ENCODE measurements around the gene UBTD2. TPM values are rescaled to one million over a fixed set of nuclear protein-coding genes. Genes with fewer than 3 reads are reported as not detected.

Gene UBTD2
- total RNA-seq, 2 experiments from 2014 or later: 7.3 to 8.7 TPM

- H3K27me3 Mint-ChIP-seq: no peaks in the 10 kb centered on the region
- no peak for ATAC-seq
- no peak for DNase-seq
- peaks cover 43% of the 10 kb centered on the region for H3K36me3 Mint-ChIP-seq
- no peaks in the 10 kb centered on the region for H3K4me1 Mint-ChIP-seq
- H3K4me3 Mint-ChIP-seq: no peak overlapping the region
- CTCF ChIA-PET: no interaction called here
- no peak overlapping the region for H3K27ac Mint-ChIP-seq
- peaks cover 22% of the 10 kb centered on the region for H3K9me3 Mint-ChIP-seq (ENCODE audit: low read depth)
These were observed 28.1 kb downstream of the UBTD2 start for GRCh38 chr5:172255444-172255843.

DNA sequence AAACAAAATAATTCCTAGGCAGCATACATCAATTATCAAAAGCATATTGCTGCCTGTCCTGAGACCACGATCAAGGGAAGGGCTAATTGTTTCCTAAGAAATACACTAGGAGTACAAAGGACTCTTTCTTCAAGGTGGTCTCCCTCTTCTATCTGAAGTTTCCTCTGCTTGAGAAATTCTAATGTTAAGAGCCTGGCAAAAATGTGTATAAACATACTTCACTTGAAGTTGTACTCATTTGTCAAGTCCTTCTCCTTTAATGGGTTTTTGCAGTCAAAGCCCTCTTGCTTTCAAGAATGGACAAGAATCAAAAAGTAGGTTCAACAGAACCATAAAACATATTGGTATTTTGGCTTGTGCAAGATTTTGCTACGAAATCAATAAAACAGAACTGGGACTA is 31.1 kb downstream of the UBTD2 start:
- Mint-ChIP-seq H3K36me3 (peaks cover 36% of the 10 kb centered on the region), H3K9me3 (ENCODE audit: low read depth) (peaks cover 16% of the 10 kb centered on the region), H3K27me3 (no peaks in the 10 kb centered on the region), H3K4me1 (no peaks in the 10 kb centered on the region), H3K27ac (no peak overlapping the region), H3K4me3 (no peak overlapping the region)
- DNase-seq (no peak), ATAC-seq (no peak)
- CTCF ChIA-PET: no interaction called here

DNA sequence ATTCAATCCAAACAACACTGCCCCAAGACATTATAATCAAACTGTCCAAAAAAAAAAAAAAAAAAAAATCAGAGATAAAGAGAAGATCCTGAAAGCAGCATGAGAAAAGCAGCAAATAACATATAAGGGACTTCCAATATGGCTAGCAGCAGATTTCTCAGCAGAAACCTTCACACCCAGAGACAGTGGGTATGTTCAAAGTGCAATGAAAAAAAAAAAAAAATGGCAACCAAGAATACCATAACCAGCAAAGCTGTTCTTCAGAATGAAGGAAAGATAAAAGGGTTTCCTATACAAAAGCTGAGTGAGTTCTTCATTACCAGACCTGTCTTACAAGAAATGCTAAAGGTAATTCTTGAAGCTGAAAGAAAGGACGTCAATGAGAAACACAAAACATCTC is 32.1 kb downstream of the UBTD2 start:
- H3K27me3 Mint-ChIP-seq: no peaks in the 10 kb centered on the region
- no peaks in the 10 kb centered on the region for H3K4me1 Mint-ChIP-seq
- DNase-seq (no peak), ATAC-seq (no peak)
- CTCF ChIA-PET: no interaction called here
- peaks cover 11% of the 10 kb centered on the region for H3K9me3 Mint-ChIP-seq (ENCODE audit: low read depth)
- no peak overlapping the region for H3K27ac Mint-ChIP-seq
- H3K36me3 Mint-ChIP-seq: peaks cover 34% of the 10 kb centered on the region
- no peak overlapping the region for H3K4me3 Mint-ChIP-seq

DNA sequence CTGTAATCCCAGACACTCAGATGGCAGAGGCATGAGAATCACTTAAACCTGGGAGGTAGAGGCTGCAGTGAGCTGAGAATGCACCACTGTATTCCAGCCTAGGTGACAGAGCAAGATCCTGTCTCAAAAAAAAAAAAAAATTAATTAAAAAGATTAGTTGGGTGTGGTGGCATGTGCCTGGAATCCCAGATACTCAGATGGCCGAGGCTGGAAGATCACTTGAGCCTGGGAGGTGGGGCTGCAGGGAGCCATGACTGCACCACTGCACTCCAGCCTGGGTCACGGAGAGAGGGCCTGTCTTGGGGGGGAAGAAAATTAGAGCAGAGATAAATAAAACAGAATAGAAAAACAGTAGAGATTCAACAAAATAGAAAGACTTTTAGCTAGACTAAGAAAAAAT is 34.9 kb downstream of the UBTD2 start:
- no peak for DNase-seq
- Mint-ChIP-seq H3K27ac (no peak overlapping the region), H3K36me3 (peaks cover 26% of the 10 kb centered on the region), H3K9me3 (ENCODE audit: low read depth) (peaks cover 8% of the 10 kb centered on the region), H3K4me3 (no peak overlapping the region), H3K27me3 (no peaks in the 10 kb centered on the region), H3K4me1 (no peaks in the 10 kb centered on the region)
- CTCF ChIA-PET: interaction anchor here (0.7 kb wide), 1 partner anchor 23 kb away, joined by 3 read pairs; no protein-coding TSS in a partner anchor
- no peak for ATAC-seq

- Mint-ChIP-seq H3K36me3 (peaks cover 23% of the 10 kb centered on the region), H3K27me3 (no peaks in the 10 kb centered on the region), H3K4me3 (no peak overlapping the region), H3K9me3 (ENCODE audit: low read depth) (peaks cover 4% of the 10 kb centered on the region), H3K27ac (no peak overlapping the region), H3K4me1 (peaks cover 2% of the 10 kb centered on the region)
- CTCF ChIA-PET: no interaction called here
- DNase-seq (no peak), ATAC-seq (no peak)
These were observed 37.9 kb downstream of the UBTD2 start for GRCh38 chr5:172245703-172246125.

GRCh38 chr5:172245046-172245445 is 38.5 kb downstream of the UBTD2 start:
- ATAC-seq (no peak), DNase-seq (no peak)
- peaks cover 2% of the 10 kb centered on the region for H3K9me3 Mint-ChIP-seq (ENCODE audit: low read depth)
- H3K4me3 Mint-ChIP-seq: no peak overlapping the region
- H3K36me3 Mint-ChIP-seq: peaks cover 20% of the 10 kb centered on the region
- no peaks in the 10 kb centered on the region for H3K27me3 Mint-ChIP-seq
- H3K4me1 Mint-ChIP-seq: peaks cover 2% of the 10 kb centered on the region
- CTCF ChIA-PET: no interaction called here
- H3K27ac Mint-ChIP-seq: no peak overlapping the region

- H3K9me3 Mint-ChIP-seq (ENCODE audit: low read depth): peaks cover 2% of the 10 kb centered on the region
- no peak overlapping the region for H3K27ac Mint-ChIP-seq
- DNase-seq (no peak), ATAC-seq (no peak)
- no peak overlapping the region for H3K4me3 Mint-ChIP-seq
- H3K4me1 Mint-ChIP-seq: peaks cover 14% of the 10 kb centered on the region
- CTCF ChIA-PET: no interaction called here
- H3K36me3 Mint-ChIP-seq: peaks cover 20% of the 10 kb centered on the region
- H3K27me3 Mint-ChIP-seq: no peaks in the 10 kb centered on the region
These were observed 40.3 kb downstream of the UBTD2 start for GRCh38 chr5:172243302-172243701.

GRCh38 chr5:172238334-172238733 is 45.2 kb downstream of the UBTD2 start:
- H3K36me3 Mint-ChIP-seq: peaks cover 12% of the 10 kb centered on the region
- no peak overlapping the region for H3K4me3 Mint-ChIP-seq
- H3K27me3 Mint-ChIP-seq: no peaks in the 10 kb centered on the region
- ATAC-seq (no peak), DNase-seq (no peak)
- peaks cover 2% of the 10 kb centered on the region for H3K9me3 Mint-ChIP-seq (ENCODE audit: low read depth)
- peaks cover 44% of the 10 kb centered on the region for H3K4me1 Mint-ChIP-seq
- CTCF ChIA-PET: no interaction called here
- peak overlapping the region; percentile 50 for H3K27ac Mint-ChIP-seq

DNA sequence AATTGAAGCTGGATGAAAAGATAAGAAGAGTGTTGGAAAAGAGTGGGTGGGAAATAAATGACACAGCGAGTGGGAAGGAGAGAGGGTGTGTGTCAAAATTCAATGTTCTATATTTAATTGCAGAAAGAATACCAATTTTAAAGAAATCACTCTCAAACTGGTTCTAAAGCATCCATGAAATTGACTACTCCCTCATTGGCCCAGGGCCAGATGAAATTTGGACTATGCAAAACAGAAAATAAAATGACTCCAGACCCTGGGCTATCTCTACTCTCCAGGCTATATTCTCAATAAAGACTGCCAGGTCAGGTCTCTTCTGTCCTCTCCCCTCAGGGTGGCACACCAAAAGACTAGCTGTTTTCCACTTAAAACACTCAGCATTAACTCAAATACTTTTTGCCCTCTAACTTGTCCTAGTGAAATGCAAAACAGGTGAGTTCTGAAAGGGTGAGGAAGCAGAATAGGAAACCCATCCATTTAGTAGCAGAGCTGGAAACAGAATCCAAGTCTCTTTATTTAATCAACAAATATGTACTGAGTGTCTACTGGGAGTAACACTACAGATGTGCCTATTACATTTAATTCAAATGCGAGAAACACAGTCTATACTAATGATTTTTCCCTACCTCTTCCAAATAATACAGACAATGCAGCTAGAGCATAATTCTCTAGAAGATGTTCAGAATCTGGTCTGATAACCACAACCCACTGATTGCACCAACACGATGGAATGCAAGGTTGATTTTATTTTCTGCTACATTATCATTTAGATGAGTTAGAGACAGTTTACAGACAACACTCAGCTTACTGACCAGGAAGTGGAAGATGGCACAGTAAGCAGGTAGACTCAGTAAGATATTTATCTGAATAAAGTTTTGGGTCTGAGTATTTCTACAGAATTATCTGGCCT is 47.5 kb downstream of the UBTD2 start:
- Mint-ChIP-seq H3K9me3 (ENCODE audit: low read depth) (no peaks in the 10 kb centered on the region), H3K27me3 (no peaks in the 10 kb centered on the region), H3K36me3 (peaks cover 16% of the 10 kb centered on the region), H3K4me3 (no peak overlapping the region), H3K27ac (no peak overlapping the region), H3K4me1 (peaks cover 42% of the 10 kb centered on the region)
- CTCF ChIA-PET: interaction anchor here (1.2 kb wide), 1 partner anchor 103 kb away, joined by 3 read pairs; no protein-coding TSS in a partner anchor
- ATAC-seq (no peak), DNase-seq (no peak)

- no peak overlapping the region for H3K4me3 Mint-ChIP-seq
- no peak overlapping the region for H3K27ac Mint-ChIP-seq
- no peaks in the 10 kb centered on the region for H3K9me3 Mint-ChIP-seq (ENCODE audit: low read depth)
- H3K4me1 Mint-ChIP-seq: peaks cover 42% of the 10 kb centered on the region
- H3K27me3 Mint-ChIP-seq: no peaks in the 10 kb centered on the region
- ATAC-seq (no peak), DNase-seq (no peak)
- peaks cover 21% of the 10 kb centered on the region for H3K36me3 Mint-ChIP-seq
- CTCF ChIA-PET: no interaction called here
These were observed 48.3 kb downstream of the UBTD2 start for GRCh38 chr5:172235132-172235780.

DNA sequence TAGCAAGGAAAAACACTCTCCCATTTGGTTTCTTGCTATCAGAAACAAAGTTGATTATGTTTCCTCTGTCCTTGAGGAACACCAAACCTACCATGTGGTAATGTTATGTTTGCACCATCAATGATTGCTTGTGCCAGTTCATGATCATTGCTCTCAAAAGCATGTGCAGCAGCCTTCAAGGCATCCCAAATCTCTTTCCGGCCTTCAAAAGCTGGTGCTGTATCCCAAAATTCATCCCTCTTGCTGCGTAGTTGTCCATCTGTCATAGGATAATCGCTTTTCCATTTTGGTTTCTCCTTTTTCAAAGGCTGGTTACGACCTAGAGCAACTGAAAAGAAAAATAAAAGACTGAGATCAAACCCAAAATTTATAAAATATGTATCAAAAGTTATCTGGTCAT is 49.5 kb downstream of the UBTD2 start:
- Mint-ChIP-seq H3K36me3 (peaks cover 24% of the 10 kb centered on the region), H3K27me3 (no peaks in the 10 kb centered on the region), H3K27ac (no peak overlapping the region), H3K9me3 (ENCODE audit: low read depth) (no peaks in the 10 kb centered on the region), H3K4me3 (no peak overlapping the region), H3K4me1 (peaks cover 43% of the 10 kb centered on the region)
- DNase-seq (no peak), ATAC-seq (no peak)
- CTCF ChIA-PET: interaction anchor here (1.0 to 1.4 kb wide), 2 partner anchors 46 to 47 kb away, joined by 3 read pairs; partner anchors contain the start of gene STK10

- H3K27ac Mint-ChIP-seq: no peak overlapping the region
- no peaks in the 10 kb centered on the region for H3K9me3 Mint-ChIP-seq (ENCODE audit: low read depth)
- no peak overlapping the region for H3K4me3 Mint-ChIP-seq
- ATAC-seq (peak; percentile 23), DNase-seq (no peak)
- CTCF ChIA-PET: no interaction called here
- H3K4me1 Mint-ChIP-seq: peaks cover 16% of the 10 kb centered on the region
- H3K36me3 Mint-ChIP-seq: peaks cover 38% of the 10 kb centered on the region
- H3K27me3 Mint-ChIP-seq: no peaks in the 10 kb centered on the region
These were observed 53.7 kb downstream of the UBTD2 start for GRCh38 chr5:172229904-172230303.

GRCh38 chr5:172224996-172225395 is 58.6 kb downstream of the UBTD2 start:
- ATAC-seq: no peak
- Mint-ChIP-seq H3K4me3 (no peak overlapping the region), H3K36me3 (peaks cover 40% of the 10 kb centered on the region)

More at GRCh38 chr5:172224996-172225395, 58.6 kb downstream of the UBTD2 start:
- no peaks in the 10 kb centered on the region for H3K27me3 Mint-ChIP-seq
- H3K9me3 Mint-ChIP-seq (ENCODE audit: low read depth): no peaks in the 10 kb centered on the region
- H3K27ac Mint-ChIP-seq: no peak overlapping the region
- CTCF ChIA-PET: interaction anchor here (1.5 kb wide), 1 partner anchor 188 kb away, joined by 3 read pairs; no protein-coding TSS in a partner anchor
- peaks cover 28% of the 10 kb centered on the region for H3K4me1 Mint-ChIP-seq
- no peak for DNase-seq

All from activated CD8-positive, alpha-beta memory T cell treated with anti-CD3 and anti-CD28 coated beads, Interleukin-2, amount 10 ng/mL, durations not matched to agents 7 days and 5 days (primary cell).